SK-N-SH treated with all-trans-retinoic acid at 6 μM for 48 hours (cell line): ENCODE data around the gene ERCC5.

Experiments
- ATAC-seq: fragments of 200-7000 bp; cut with Tn5 transposase; 3 replicates; pipeline ENCODE4 v1.9.1; 2020; ENCODE audit warnings: mild to moderate bottlenecking, moderate library complexity
- ARNTL ChIP-seq: fragments of 450-650 bp; formaldehyde crosslinking; IDR thresholded peaks from 2 replicates; pipeline ENCODE4 v1.5.0; 2020; ENCODE audit warnings: low read depth, mild to moderate bottlenecking, moderate library complexity, borderline replicate concordance
- CREB5 ChIP-seq: fragments of 250-450 bp; sonication (Bioruptor Pico); IDR thresholded peaks from 2 replicates; pipeline ENCODE4 v1.5.1; 2020; ENCODE audit warnings: low read depth, mild to moderate bottlenecking, moderate library complexity
- CSDC2 ChIP-seq: fragments of 250-450 bp; sonication (Bioruptor Pico); IDR thresholded peaks from 2 replicates; pipeline ENCODE4 v1.5.0; 2020; ENCODE audit warnings: mild to moderate bottlenecking, moderate library complexity
- ESRRG ChIP-seq: fragments of 250-450 bp; sonication (Bioruptor Pico); IDR thresholded peaks from 2 replicates; pipeline ENCODE4 v1.6.1; 2021; ENCODE audit warnings: mild to moderate bottlenecking
- GLIS3 ChIP-seq: fragments of 250-450 bp; sonication (Bioruptor Pico); IDR thresholded peaks from 2 replicates; pipeline ENCODE4 v1.5.0; 2020; ENCODE audit warnings: mild to moderate bottlenecking, moderate library complexity
- ISL1 ChIP-seq: fragments of 250-450 bp; sonication (Bioruptor Pico); IDR thresholded peaks from 2 replicates; pipeline ENCODE4 v2.1.2; 2022; ENCODE audit warnings: mild to moderate bottlenecking, moderate library complexity
- PATZ1 ChIP-seq: fragments of 250-450 bp; sonication (Bioruptor Pico); IDR thresholded peaks from 2 replicates; pipeline ENCODE4 v1.8.0; 2020; ENCODE audit warnings: mild to moderate bottlenecking, moderate library complexity, borderline replicate concordance
- PPARA ChIP-seq: fragments of 250-450 bp; sonication (Bioruptor Pico); IDR thresholded peaks from 2 replicates; pipeline ENCODE4 v1.5.0; 2020; ENCODE audit warnings: mild to moderate bottlenecking, borderline replicate concordance
- RARB ChIP-seq: fragments of 250-450 bp; sonication (Bioruptor Pico); IDR thresholded peaks from 2 replicates; pipeline ENCODE4 v1.8.0; 2021; ENCODE audit warnings: mild to moderate bottlenecking, moderate library complexity
- SNAI2 ChIP-seq: fragments of 250-450 bp; sonication (Bioruptor Pico); IDR thresholded peaks from 2 replicates; pipeline ENCODE4 v1.5.0; 2020; ENCODE audit warnings: mild to moderate bottlenecking, moderate library complexity
- TCF4 ChIP-seq: fragments of 250-450 bp; sonication (Bioruptor Pico); IDR thresholded peaks from 2 replicates; pipeline ENCODE4 v1.8.0; 2021; ENCODE audit warnings: mild to moderate bottlenecking, moderate library complexity, borderline replicate concordance
- TOX ChIP-seq: fragments of 250-450 bp; sonication (Bioruptor Pico); IDR thresholded peaks from 2 replicates; pipeline ENCODE4 v1.8.0; 2021; ENCODE audit warnings: mild to moderate bottlenecking, moderate library complexity, borderline replicate concordance
- TSHZ2 ChIP-seq: fragments of 250-450 bp; sonication (Bioruptor Pico); IDR thresholded peaks from 2 replicates; pipeline ENCODE4 v1.5.0; 2020; ENCODE audit warnings: mild to moderate bottlenecking, moderate library complexity
- ZC3H10 ChIP-seq: fragments of 250-450 bp; sonication (Bioruptor Pico); IDR thresholded peaks from 2 replicates; pipeline ENCODE4 v1.5.1; 2021; ENCODE audit warnings: mild to moderate bottlenecking, moderate library complexity
- ZFP3 ChIP-seq: fragments of 250-450 bp; sonication (Bioruptor Pico); IDR thresholded peaks from 2 replicates; pipeline ENCODE4 v1.5.0; 2020; ENCODE audit warnings: mild to moderate bottlenecking, moderate library complexity
- ZFP30 ChIP-seq: fragments of 450-650 bp; formaldehyde crosslinking; IDR thresholded peaks from 2 replicates; pipeline ENCODE4 v1.5.0; 2022; ENCODE audit warnings: mild to moderate bottlenecking, moderate library complexity
- ZNF565 ChIP-seq: fragments of 450-650 bp; formaldehyde crosslinking; conservative IDR thresholded peaks from 2 replicates; pipeline ENCODE4 v1.5.0; 2020; ENCODE audit warnings: low read depth, mild to moderate bottlenecking, moderate library complexity
- ZNF70 ChIP-seq: fragments of 450-650 bp; formaldehyde crosslinking; IDR thresholded peaks from 2 replicates; pipeline ENCODE4 v1.5.0; 2020; ENCODE audit warnings: mild to moderate bottlenecking, moderate library complexity
- ZNF8 ChIP-seq: fragments of 450-650 bp; formaldehyde crosslinking; IDR thresholded peaks from 2 replicates; pipeline ENCODE4 v1.5.0; 2020; ENCODE audit warnings: mild to moderate bottlenecking, moderate library complexity
- TF ChIP-seq, protein P1 (sequence below): fragments of 250-450 bp; sonication (Bioruptor Pico); IDR thresholded peaks from 2 replicates; pipeline ENCODE4 v1.8.0; 2021; ENCODE audit warnings: low read depth, mild to moderate bottlenecking, moderate library complexity, borderline replicate concordance
- TF ChIP-seq, protein P2 (sequence below): fragments of 250-450 bp; sonication (Bioruptor Pico); IDR thresholded peaks from 2 replicates; pipeline ENCODE4 v1.5.1; 2021; ENCODE audit warnings: mild to moderate bottlenecking, moderate library complexity

ERCC5 gene

GRCh38 chr13:102911336-102911735, 65.5 kb downstream of the ERCC5 start:
- no peak for ATAC-seq
- no peak for TF ChIP-seq ESRRG (CRISPR knock-in tag)
- TF ChIP-seq RARB (CRISPR knock-in tag), result no peak
- no peak for TF ChIP-seq ZC3H10 (CRISPR knock-in tag)
- no peak for TF ChIP-seq ARNTL (CRISPR knock-in tag)
- no peak for TF ChIP-seq CREB5 (CRISPR knock-in tag)
- TF ChIP-seq ZNF70 (CRISPR knock-in tag), result no peak

DNA sequence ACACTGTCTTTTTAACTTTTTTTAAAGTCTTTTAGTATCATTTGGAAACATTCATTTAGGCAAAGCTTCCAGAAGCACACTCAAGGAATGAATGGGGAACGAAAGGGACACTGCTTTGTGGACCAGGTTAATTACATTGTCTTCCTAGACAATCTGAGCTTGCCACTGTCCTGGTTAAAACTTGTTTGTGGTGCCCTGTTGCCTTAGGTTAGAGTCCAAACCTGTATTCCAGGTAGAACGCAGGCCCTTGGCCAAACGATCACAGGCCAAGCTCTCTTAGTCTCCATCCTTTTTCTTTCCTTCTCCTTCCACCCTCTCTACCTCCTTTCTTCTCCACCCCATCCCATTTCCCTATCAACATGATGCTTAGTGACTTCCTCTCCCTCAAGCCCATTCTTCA, 66.8 kb downstream of the ERCC5 start:
- TF ChIP-seq ZNF565, result no peak
- TF ChIP-seq GLIS3 (CRISPR knock-in tag), result no peak
- no peak for ATAC-seq

DNA sequence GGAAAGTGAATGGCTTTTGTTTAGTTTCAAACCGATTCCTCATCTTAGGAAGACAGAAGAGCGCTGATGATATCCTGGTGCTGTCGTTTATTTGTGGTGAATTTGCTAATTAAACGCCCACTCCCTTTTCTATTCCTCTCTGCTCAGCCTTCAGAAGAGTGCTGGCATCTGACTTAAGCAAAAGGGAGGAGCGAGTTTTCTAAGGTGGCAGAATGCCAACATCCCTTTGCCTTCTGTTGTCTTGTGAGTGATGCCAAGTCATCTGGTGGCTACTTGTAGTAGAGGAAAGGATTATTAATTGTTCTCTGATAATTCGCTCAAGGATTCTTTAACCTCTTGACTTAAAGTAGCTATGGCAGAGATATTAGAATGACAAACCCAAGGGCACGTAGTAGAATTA, 68.1 kb downstream of the ERCC5 start:
- TF ChIP-seq PATZ1 (CRISPR knock-in tag), result no peak
- TF ChIP-seq ZNF70 (CRISPR knock-in tag), result no peak
- TF ChIP-seq PPARA (CRISPR knock-in tag), result no peak
- TF ChIP-seq ZFP3, result no peak
- no peak for TF ChIP-seq ISL1 (CRISPR knock-in tag)
- TF ChIP-seq TCF4 (CRISPR knock-in tag), result no peak
- TF ChIP-seq RARB (CRISPR knock-in tag), result no peak
- no peak for TF ChIP-seq SNAI2 (CRISPR knock-in tag)
- TF ChIP-seq, protein P1, sequence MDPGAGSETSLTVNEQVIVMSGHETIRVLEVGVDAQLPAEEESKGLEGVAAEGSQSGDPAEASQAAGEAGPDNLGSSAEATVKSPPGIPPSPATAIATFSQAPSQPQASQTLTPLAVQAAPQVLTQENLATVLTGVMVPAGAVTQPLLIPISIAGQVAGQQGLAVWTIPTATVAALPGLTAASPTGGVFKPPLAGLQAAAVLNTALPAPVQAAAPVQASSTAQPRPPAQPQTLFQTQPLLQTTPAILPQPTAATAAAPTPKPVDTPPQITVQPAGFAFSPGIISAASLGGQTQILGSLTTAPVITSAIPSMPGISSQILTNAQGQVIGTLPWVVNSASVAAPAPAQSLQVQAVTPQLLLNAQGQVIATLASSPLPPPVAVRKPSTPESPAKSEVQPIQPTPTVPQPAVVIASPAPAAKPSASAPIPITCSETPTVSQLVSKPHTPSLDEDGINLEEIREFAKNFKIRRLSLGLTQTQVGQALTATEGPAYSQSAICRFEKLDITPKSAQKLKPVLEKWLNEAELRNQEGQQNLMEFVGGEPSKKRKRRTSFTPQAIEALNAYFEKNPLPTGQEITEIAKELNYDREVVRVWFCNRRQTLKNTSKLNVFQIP (CRISPR knock-in tag), result no peak
- no peak for TF ChIP-seq ZNF565
- no peak for TF ChIP-seq CSDC2
- TF ChIP-seq, protein P2, sequence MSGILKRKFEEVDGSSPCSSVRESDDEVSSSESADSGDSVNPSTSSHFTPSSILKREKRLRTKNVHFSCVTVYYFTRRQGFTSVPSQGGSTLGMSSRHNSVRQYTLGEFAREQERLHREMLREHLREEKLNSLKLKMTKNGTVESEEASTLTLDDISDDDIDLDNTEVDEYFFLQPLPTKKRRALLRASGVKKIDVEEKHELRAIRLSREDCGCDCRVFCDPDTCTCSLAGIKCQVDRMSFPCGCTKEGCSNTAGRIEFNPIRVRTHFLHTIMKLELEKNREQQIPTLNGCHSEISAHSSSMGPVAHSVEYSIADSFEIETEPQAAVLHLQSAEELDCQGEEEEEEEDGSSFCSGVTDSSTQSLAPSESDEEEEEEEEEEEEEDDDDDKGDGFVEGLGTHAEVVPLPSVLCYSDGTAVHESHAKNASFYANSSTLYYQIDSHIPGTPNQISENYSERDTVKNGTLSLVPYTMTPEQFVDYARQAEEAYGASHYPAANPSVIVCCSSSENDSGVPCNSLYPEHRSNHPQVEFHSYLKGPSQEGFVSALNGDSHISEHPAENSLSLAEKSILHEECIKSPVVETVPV (CRISPR knock-in tag), result no peak
- TF ChIP-seq ZC3H10 (CRISPR knock-in tag), result no peak
- no peak for TF ChIP-seq ZNF8
- TF ChIP-seq CREB5 (CRISPR knock-in tag), result no peak

DNA sequence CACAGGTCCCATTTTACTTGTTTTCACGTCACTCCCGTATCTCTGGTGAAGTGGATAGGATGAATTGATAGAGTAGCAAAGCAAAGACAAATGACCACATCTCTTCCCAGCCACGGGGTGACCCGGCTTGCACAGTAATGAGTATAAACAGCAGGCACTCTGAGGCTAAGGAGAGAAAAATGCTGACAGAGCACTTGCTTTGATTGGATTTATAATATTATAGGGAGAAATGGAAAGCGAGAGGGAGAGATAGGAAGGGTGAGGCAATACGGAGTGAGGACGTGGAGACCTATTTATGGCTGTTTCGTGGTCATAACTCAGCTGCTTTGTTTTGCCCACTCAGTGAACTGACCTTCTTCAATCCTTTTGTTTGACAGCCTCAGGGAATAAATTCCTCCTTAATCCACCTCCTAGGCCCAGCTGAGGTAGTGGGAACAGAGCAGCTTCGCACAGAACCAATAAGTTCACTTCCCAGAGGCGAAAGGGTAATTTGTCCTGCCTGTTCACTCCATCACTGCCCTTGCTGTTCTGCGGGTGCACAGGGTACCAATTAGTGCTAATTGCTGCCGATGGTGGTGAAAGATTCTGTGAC, 68.6 kb downstream of the ERCC5 start:
- no peak for TF ChIP-seq ZFP30 (CRISPR knock-in tag)
- TF ChIP-seq, all 23 proteins: peak for 0
- no peak for ATAC-seq

More for the DNA sequence above, 68.1 kb downstream of the ERCC5 start:
- no peak for ATAC-seq

DNA sequence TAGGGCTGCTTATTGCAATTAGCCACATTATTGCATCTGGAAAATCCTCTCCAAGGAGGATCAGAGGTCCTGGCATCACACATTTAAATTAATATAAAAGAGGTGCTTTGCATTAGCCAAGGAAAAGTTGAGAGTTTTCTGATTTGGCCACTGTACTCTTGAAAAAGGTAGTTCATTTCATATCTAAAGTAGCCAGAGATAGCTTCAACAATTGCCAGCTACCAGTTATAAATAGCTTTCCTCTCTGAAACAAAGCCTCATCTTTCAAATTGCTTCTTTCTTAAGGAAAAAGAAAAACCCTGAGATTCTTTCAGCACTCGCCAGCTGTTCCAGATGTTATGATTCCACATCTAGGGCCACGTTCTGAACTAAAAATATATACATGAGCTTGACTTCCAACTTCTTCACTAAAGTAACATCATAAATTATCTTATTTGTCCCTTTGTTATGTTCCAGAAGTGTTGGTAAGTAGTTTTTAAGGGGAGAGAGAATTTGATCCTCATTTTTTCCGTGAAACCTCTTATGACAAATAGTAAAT, 69.6 kb downstream of the ERCC5 start:
- ATAC-seq, result no peak
- TF ChIP-seq ZC3H10 (CRISPR knock-in tag) (no peak), TSHZ2 (CRISPR knock-in tag) (no peak), ZNF8 (no peak), ZFP3 (no peak), PATZ1 (CRISPR knock-in tag) (no peak), PPARA (CRISPR knock-in tag) (no peak), ZNF565 (no peak), ZFP30 (CRISPR knock-in tag) (no peak), CSDC2 (no peak), SNAI2 (CRISPR knock-in tag) (no peak), TOX (CRISPR knock-in tag) (no peak)
